Measurements from ENCODE around the gene PSMD12.
"Not testable (repeated sequence)": the region's sequence is repeated elsewhere in the genome, so short reads cannot be mapped to it uniquely, and the experiment has no call there.

The PSMD12 gene

GRCh38 chr17:67366193-67367157 is at the start of gene PSMD12:
Gene PSMD12, minus strand, starts transcription at chr17:67366577. Its CDS starts 58 bp downstream, at chr17:67366519.
- DNase-seq, result peak; percentile 84 to 86

- no peak for DNase-seq
Observed at GRCh38 chr17:67415291-67415690, 48.9 kb upstream of the PSMD12 start.

GRCh38 chr17:67414559-67414958 is 48.2 kb upstream of the PSMD12 start:
- no peak for DNase-seq

GRCh38 chr17:67414130-67414529 is 47.8 kb upstream of the PSMD12 start:
- no peak for DNase-seq

- no peak for DNase-seq
Observed at GRCh38 chr17:67413388-67413787, 47.0 kb upstream of the PSMD12 start.

GRCh38 chr17:67412941-67413340 is 46.6 kb upstream of the PSMD12 start:
- DNase-seq, result no peak

- DNase-seq, result no peak
Observed at GRCh38 chr17:67412032-67412431, 45.7 kb upstream of the PSMD12 start.

GRCh38 chr17:67411397-67411796 is 45.0 kb upstream of the PSMD12 start:
- DNase-seq, result peak in 1 of 2 experiments; percentile 21

GRCh38 chr17:67408455-67408830 is 42.1 kb upstream of the PSMD12 start:
- not testable (repeated sequence) for DNase-seq

GRCh38 chr17:67403483-67403882 is 37.1 kb upstream of the PSMD12 start:
- no peak for DNase-seq

GRCh38 chr17:67403065-67403464 is 36.7 kb upstream of the PSMD12 start:
- no peak for DNase-seq

GRCh38 chr17:67401598-67402504 is 35.5 kb upstream of the PSMD12 start:
- no peak for DNase-seq

GRCh38 chr17:67401106-67401505 is 34.7 kb upstream of the PSMD12 start:
- no peak for DNase-seq

GRCh38 chr17:67400193-67400592 is 33.8 kb upstream of the PSMD12 start:
- DNase-seq, result no peak

GRCh38 chr17:67399676-67400075 is 33.3 kb upstream of the PSMD12 start:
- DNase-seq, result no peak

- no peak for DNase-seq
Observed at GRCh38 chr17:67393809-67394397, 27.5 kb upstream of the PSMD12 start.

GRCh38 chr17:67392111-67392510 is 25.7 kb upstream of the PSMD12 start:
- DNase-seq, result no peak

- peak; percentile 22 to 24 for DNase-seq
Observed at GRCh38 chr17:67390646-67391361, 24.4 kb upstream of the PSMD12 start.

- no peak for DNase-seq
Observed at GRCh38 chr17:67390006-67390645, 23.7 kb upstream of the PSMD12 start.

- no peak for DNase-seq
Observed at GRCh38 chr17:67388986-67389385, 22.6 kb upstream of the PSMD12 start.

GRCh38 chr17:67388536-67388935 is 22.2 kb upstream of the PSMD12 start:
- not testable (repeated sequence) for DNase-seq
